GM12878 (cell line): ENCODE results near the gene MARF1. TPM values are rescaled to one million over a fixed set of nuclear protein-coding genes. Genes with fewer than 3 reads are reported as not detected.

Experiments
- ATAC-seq: fragments of 200-7000 bp; cut with Tn5 transposase; 3 replicates; pipeline ENCODE4 v1.9.1; 2020; ENCODE audit warnings: mild to moderate bottlenecking, moderate library complexity
- BruUV-seq: library from RNA; stranded (reverse); fragments of 400-500 nt; replicated peaks from 2 replicates; lab custom pipeline; 2021; lab: Mats Ljungman, UMichigan
- CTCF ChIA-PET: fragments of 300-600 bp; sonication (Branson Sonifier 250); formaldehyde crosslinking; extraction: SDS; loops from one replicate; lab custom pipeline; 2021; ENCODE audit warnings: inconsistent platforms; lab: Yijun Ruan, JAX
- POLR2A ChIA-PET: fragments of 350-600 bp; formaldehyde crosslinking; extraction: SDS; loops from one replicate; lab custom pipeline; 2021; ENCODE audit warnings: inconsistent platforms; lab: Charles Lee
- RAD21 ChIA-PET: fragments of 300-600 bp; sonication (Branson Sonifier 250); formaldehyde crosslinking; loops from one replicate; lab custom pipeline; 2023; ENCODE audit warnings: antibody characterized with exemption; ENCODE audit not compliant: unreplicated experiment; lab: Charles Lee
- SMC1A ChIA-PET: fragments of 300-600 bp; sonication (Branson Sonifier 250); formaldehyde crosslinking; loops from one replicate; lab custom pipeline; 2023; ENCODE audit not compliant: unreplicated experiment, uncharacterized antibody; lab: Charles Lee
- DNase-seq: peaks from one replicate; pipeline ENCODE4 v3.0.0-alpha.2; 2011; ENCODE audit warnings: low read depth, low spot score
- FAIRE-seq: peaks from 3 replicates; lab custom pipeline; 2011; peaks lifted over from hg19 to GRCh38; lab: Jason Lieb, UNC
- H2AFZ ChIP-seq: 2 replicates; pipeline ENCODE4 v1.6.0; 2011; ENCODE audit warnings: low read depth, low read length, control low read depth; ENCODE audit not compliant: control insufficient read depth
- H3K27ac ChIP-seq: 2 replicates; pipeline ENCODE4 v1.5.1; 2011; ENCODE audit warnings: control low read depth; ENCODE audit not compliant: control insufficient read depth, insufficient read depth
- H3K27me3 ChIP-seq, 2 experiments: replicated peaks in 1 of 2; 2 replicates each; pipeline versions ENCODE4 v1.6.0 to v1.6.1; 2011; ENCODE audit warnings: low read length in 1 of 2; ENCODE audit not compliant: control insufficient read depth in 2 of 2, insufficient read depth in 2 of 2
- H3K36me3 ChIP-seq, 2 experiments: 2 replicates each; pipeline ENCODE4 v1.5.1; 2011; ENCODE audit warnings: low read length in 1 of 2; ENCODE audit not compliant: control insufficient read depth in 2 of 2, insufficient read depth in 2 of 2
- H3K4me1 ChIP-seq: 2 replicates; pipeline ENCODE4 v1.6.1; 2011; ENCODE audit warnings: mild to moderate bottlenecking, low read length, moderate library complexity, mixed read lengths; ENCODE audit not compliant: control insufficient read depth, insufficient read depth
- H3K4me2 ChIP-seq: 2 replicates; pipeline ENCODE4 v1.6.0; 2011; ENCODE audit warnings: control low read depth; ENCODE audit not compliant: control insufficient read depth, insufficient read depth
- H3K4me3 ChIP-seq: fragments of 200-600 bp; sonication (generic); 2 replicates; pipeline ENCODE4 v1.5.1; 2016
- H3K79me2 ChIP-seq: 2 replicates; pipeline ENCODE4 v1.6.0; 2011; ENCODE audit warnings: low read length; ENCODE audit not compliant: control insufficient read depth, insufficient read depth
- H3K9ac ChIP-seq: 2 replicates; pipeline ENCODE4 v1.8.0; 2011; ENCODE audit warnings: low read length, control low read depth, mixed read lengths; ENCODE audit not compliant: control insufficient read depth, insufficient read depth
- H3K9me3 ChIP-seq: replicated peaks from 3 replicates; pipeline ENCODE4 v1.5.1; 2011; ENCODE audit warnings: mild to moderate bottlenecking, low read length; ENCODE audit not compliant: control insufficient read depth, insufficient read depth
- H4K20me1 ChIP-seq: 2 replicates; pipeline ENCODE4 v1.6.0; 2011; ENCODE audit not compliant: control insufficient read depth, insufficient read depth
- BHLHE40 ChIP-seq, 2 experiments: fragments of 450-650 bp in 1 of 2; IDR thresholded peaks; 2 replicates each; pipeline ENCODE4 v1.6.1; 2011 to 2017; ENCODE audit warnings: low read depth in 2 of 2, borderline replicate concordance in 1 of 2, improper control_type of control experiment in 1 of 2, low read length in 1 of 2, mild to moderate bottlenecking in 1 of 2
- DPF2 ChIP-seq: fragments of 450-650 bp; IDR thresholded peaks from 2 replicates; pipeline ENCODE4 v1.6.1; 2017; ENCODE audit warnings: mild to moderate bottlenecking
- HCFC1 ChIP-seq: fragments of 150-350 bp; IDR thresholded peaks from 2 replicates; pipeline ENCODE4 v1.6.1; 2014; ENCODE audit warnings: low read length
- LARP7 ChIP-seq: fragments of 450-650 bp; IDR thresholded peaks from 2 replicates; pipeline ENCODE4 v1.6.1; 2017; ENCODE audit warnings: mild to moderate bottlenecking
- MLLT1 ChIP-seq: fragments of 450-650 bp; IDR thresholded peaks from 2 replicates; pipeline ENCODE4 v1.6.1; 2016; ENCODE audit warnings: mild to moderate bottlenecking
- MTA2 ChIP-seq: fragments of 450-650 bp; IDR thresholded peaks from 2 replicates; pipeline ENCODE4 v1.6.1; 2016; ENCODE audit warnings: low read depth, mild to moderate bottlenecking, moderate library complexity
- NFXL1 ChIP-seq: fragments of 450-650 bp; IDR thresholded peaks from 2 replicates; pipeline ENCODE4 v1.6.1; 2017; ENCODE audit warnings: antibody characterized with exemption, mild to moderate bottlenecking, borderline replicate concordance
- NR2C2 ChIP-seq: IDR thresholded peaks from 2 replicates; pipeline ENCODE4 v1.6.1; 2011; ENCODE audit warnings: borderline replicate concordance, low read depth; ENCODE audit not compliant: control insufficient read depth, insufficient read length
- PAX8 ChIP-seq: fragments of 450-650 bp; IDR thresholded peaks from 2 replicates; pipeline ENCODE4 v1.6.1; 2017; ENCODE audit warnings: mild to moderate bottlenecking, moderate library complexity
- PKNOX1 ChIP-seq: fragments of 450-650 bp; IDR thresholded peaks from 2 replicates; pipeline ENCODE4 v1.6.1; 2016; ENCODE audit warnings: mild to moderate bottlenecking
- SIX5 ChIP-seq: IDR thresholded peaks from 2 replicates; pipeline ENCODE4 v1.6.1; 2011; ENCODE audit warnings: mild to moderate bottlenecking, low read depth, low read length, moderate library complexity; ENCODE audit not compliant: severe bottlenecking
- SMC3 ChIP-seq: IDR thresholded peaks from 2 replicates; pipeline ENCODE4 v1.6.1; 2011; ENCODE audit warnings: low read length, improper control_type of control experiment, borderline replicate concordance
- TBL1XR1 ChIP-seq: IDR thresholded peaks from 2 replicates; pipeline ENCODE4 v1.6.1; 2012; ENCODE audit warnings: low read depth, low read length, improper control_type of control experiment
- USF2 ChIP-seq: IDR thresholded peaks from 2 replicates; pipeline ENCODE4 v1.6.1; 2011; ENCODE audit warnings: low read depth, low read length, improper control_type of control experiment, borderline replicate concordance
- ZNF384 ChIP-seq: IDR thresholded peaks from 2 replicates; pipeline ENCODE4 v1.6.1; 2012; ENCODE audit warnings: low read depth, mild to moderate bottlenecking, low read length, improper control_type of control experiment, borderline replicate concordance
- WGBS: methylation state at CpG from one replicate; pipeline ENCODE4 v1.1.6; 2016; ENCODE audit warnings: low lambda C conversion rate; ENCODE audit not compliant: insufficient replicate concordance, insufficient coverage; ENCODE audit errors: missing lambda C conversion rate; 5-methylcytosine and 5-hydroxymethylcytosine counted together
- in situ Hi-C: fragments of 300-500 bp; cut with MboI; formaldehyde crosslinking; loops from 9 replicates; pipeline ENCODE4 v1.14.3; 2018; ENCODE audit warnings: mixed read lengths
- intact Hi-C: fragments of 100-400 bp; cut with micrococcal nuclease; formaldehyde crosslinking; loops from one replicate; pipeline ENCODE4 v1.14.2; 2022; ENCODE audit not compliant: unreplicated experiment
- polyA plus RNA-seq, 11 experiments: library from polyadenylated mRNA; depleted of rRNA in 4 of 11; unstranded in 6 of 11; stranded (reverse) in 5 of 11; fragments of >200 nt; fragmentation: Nextera tagmentation in 4 of 11; fragmentation: Illumina TruSeq in 1 of 11; extraction: Ambion mirVana in 4 of 11; extraction: Trizol in 1 of 11; gene quantifications; 1 replicate in 1 of 11; 2 replicates in 10 of 11; pipeline versions ENCODE4 v1.2.1 to v1.2.3, GENCODE V29; 2011 to 2016; ENCODE audit warnings: inconsistent platforms in 2 of 11, missing spikeins in 2 of 11, low read depth in 1 of 11
- total RNA-seq, 4 experiments: library from RNA; depleted of rRNA in 3 of 4; stranded (reverse); fragments of >200 nt in 3 of 4; fragmentation: Illumina TruSeq in 1 of 4; extraction: Trizol in 1 of 4; gene quantifications; 2 replicates each; pipeline versions ENCODE4 v1.2.1 to v1.2.3, GENCODE V29; 2013 to 2021

Gene MARF1
- total and polyA plus RNA-seq, 10 of the 15 experiments (the other 5 are each of a cell fraction or from before 2014, with no cell fraction given), result 4.5 to 40.1 (median 14.0) TPM

- TF ChIP-seq PKNOX1 (no peak), HCFC1 (no peak), USF2 (no peak), SMC3 (no peak), MTA2 (no peak)
- TF ChIP-seq, all 136 proteins: peak for 0
Measured at GRCh38 chr16:15604460-15605440, 38.2 kb downstream of the MARF1 start (continued).

GRCh38 chr16:15602285-15603044, 40.5 kb downstream of the MARF1 start:
- SMC1A ChIA-PET, result interaction anchor here (0.6 to 1.0 kb wide), 2 partner anchors 13 to 1087 kb away, joined by 3 read pairs; no protein-coding TSS in a partner anchor

More at GRCh38 chr16:15602285-15603044, 40.5 kb downstream of the MARF1 start:
- FAIRE-seq (no peak), DNase-seq (no peak), ATAC-seq (no peak)
- peaks cover 33 to 52% of the 10 kb centered on the region in 2 experiments for H3K36me3 ChIP-seq
- H3K9ac ChIP-seq, result no peak overlapping the region
- in situ Hi-C loops (no loop called here), intact Hi-C loops (no loop called here)
- WGBS, result 98% methylated on average over 23 of the region's 23 CpGs
- H3K4me1 ChIP-seq, result no peaks in the 10 kb centered on the region
- H3K27ac ChIP-seq, result no peak overlapping the region
- H2AFZ ChIP-seq, result no peak overlapping the region
- no peaks in the 10 kb centered on the region for H3K27me3 ChIP-seq
- ChIA-PET RAD21 (no interaction called here), CTCF (no interaction called here), POLR2A (no interaction called here)
- no peaks in the 10 kb centered on the region for H4K20me1 ChIP-seq
- no peak overlapping the region for H3K4me3 ChIP-seq
- no TSS peak for BruUV-seq
- H3K79me2 ChIP-seq, result no peaks in the 10 kb centered on the region
- H3K9me3 ChIP-seq, result no peaks in the 10 kb centered on the region
- no peak overlapping the region for H3K4me2 ChIP-seq
- TF ChIP-seq NR2C2 (no peak), MLLT1 (no peak), PAX8 (no peak), ZNF384 (no peak), BHLHE40 (IDR thresholded peaks at IDR 0.05; ENCODE audit: borderline replicate concordance in 1 of 2, low read depth in 2 of 2, low read length in 1 of 2) (no peak), LARP7 (no peak), TBL1XR1 (no peak), SIX5 (no peak), DPF2 (no peak), NFXL1 (no peak)
